ENCODE data around the gene GIPC3. TPM values are rescaled to one million over a fixed set of nuclear protein-coding genes. Genes with fewer than 3 reads are reported as not detected.

GIPC3 gene
- polyA plus RNA-seq, 1 of the 3 experiments (the other 2 are of a cell fraction), result 0.20 TPM

DNA sequence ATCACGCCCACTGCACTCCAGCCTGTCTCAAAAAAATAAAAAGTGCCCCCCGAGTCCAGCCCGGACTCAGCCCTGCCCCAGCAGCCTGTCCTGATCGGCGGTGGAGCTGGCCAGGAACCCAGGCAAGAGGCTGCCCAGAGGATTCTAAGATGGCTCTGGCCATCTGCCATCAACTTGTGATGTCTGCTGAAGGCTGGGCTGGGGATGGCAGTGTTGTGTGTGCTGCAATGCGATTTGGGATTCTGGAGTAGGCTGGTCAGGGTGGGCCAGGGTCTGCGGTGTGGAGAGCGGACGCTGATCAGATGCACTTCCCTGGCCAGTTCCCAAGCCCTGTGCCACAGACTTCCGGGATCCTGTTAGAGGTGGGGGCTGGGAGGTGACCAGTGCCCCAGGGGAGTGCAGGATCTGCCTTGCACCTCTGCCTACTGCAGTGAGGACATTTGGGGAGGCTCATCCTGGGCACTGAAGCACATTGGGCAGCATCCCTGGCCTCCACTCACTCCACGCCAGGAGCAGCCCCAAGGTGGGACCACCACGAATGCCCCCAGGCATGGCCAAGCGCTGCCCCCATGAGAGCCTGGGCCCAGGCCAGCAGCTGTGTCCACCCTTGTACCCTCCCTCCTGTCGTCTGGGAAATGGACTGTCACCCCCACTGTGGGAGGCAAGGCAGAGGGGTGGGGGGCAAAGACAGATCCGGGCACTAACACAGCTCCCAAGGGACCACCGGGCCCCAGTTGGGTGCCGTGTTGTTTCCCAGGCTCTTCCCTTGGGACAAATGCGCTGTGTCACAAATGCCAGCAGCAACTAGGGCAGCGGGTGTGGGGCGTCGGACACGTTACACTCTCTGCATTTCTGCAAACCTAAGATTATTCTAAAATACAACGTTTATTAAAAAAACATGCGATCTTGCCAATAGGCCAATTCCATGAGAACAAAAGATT, 24.8 kb downstream of the GIPC3 start:
- Histone ChIP-seq H4K20me1 (ENCODE audit: insufficient read depth) (no peaks in the 10 kb centered on the region), H3K4me2 (no peak overlapping the region), H3K79me2 (ENCODE audit: insufficient read depth) (no peaks in the 10 kb centered on the region), H3K9me3 (no peaks in the 10 kb centered on the region), H3K4me1 (ENCODE audit: control insufficient read depth in 1 of 2, insufficient read depth in 2 of 2, low read depth in 1 of 2, low read length in 1 of 2) (peaks cover 8 to 14% of the 10 kb centered on the region in 2 experiments; a peak in 1 of 4 replicates), H3K9me2 (no peaks in the 10 kb centered on the region), H3K36me3 (replicated peaks in 1 of 2; ENCODE audit: control insufficient read depth in 1 of 2, insufficient read depth in 2 of 2, low read length in 1 of 2) (peaks cover 0 to 25% of the 10 kb centered on the region in 2 experiments), H2AFZ (ENCODE audit: low read depth) (no peak overlapping the region), H3K9ac (no peak overlapping the region), H3F3A (replicated peaks; ENCODE audit: insufficient read depth) (no peaks in the 10 kb centered on the region), H3K27me3 (ENCODE audit: insufficient read depth) (no peaks in the 10 kb centered on the region), H3K4me3 (ENCODE audit: low read depth in 2 of 2, low read length in 1 of 2) (no peak overlapping the region), H3K27ac (ENCODE audit: low read depth in 2 of 2, low read length in 1 of 2) (no peak overlapping the region)
- POLR2A ChIA-PET, result interaction anchor here (0.7 to 1.2 kb wide), 2 partner anchors 23 to 375 kb away, joined by 4 read pairs; partner anchors contain the start of gene EEF2
- no peak for DNase-seq
- 78% methylated on average over 21 of the region's 24 CpGs for WGBS (ENCODE audit: low lambda C conversion rate)
- CTCF ChIA-PET, result interaction anchor here (0.6 to 2.9 kb wide), 4 partner anchors 8 to 378 kb away, joined by 3 to 23 read pairs (median 8); partner anchors contain the start of gene GIPC3
- TF ChIP-seq YY1 (IDR thresholded peaks at IDR 0.05; ENCODE audit: low read depth) (no peak), GABPA (IDR thresholded peaks at IDR 0.05; ENCODE audit: low read depth) (no peak), EP300 (IDR thresholded peaks at IDR 0.05; ENCODE audit: borderline replicate concordance in 1 of 2, low read depth in 1 of 2, low read length in 1 of 2) (no peak)
- TF ChIP-seq, protein P1, sequence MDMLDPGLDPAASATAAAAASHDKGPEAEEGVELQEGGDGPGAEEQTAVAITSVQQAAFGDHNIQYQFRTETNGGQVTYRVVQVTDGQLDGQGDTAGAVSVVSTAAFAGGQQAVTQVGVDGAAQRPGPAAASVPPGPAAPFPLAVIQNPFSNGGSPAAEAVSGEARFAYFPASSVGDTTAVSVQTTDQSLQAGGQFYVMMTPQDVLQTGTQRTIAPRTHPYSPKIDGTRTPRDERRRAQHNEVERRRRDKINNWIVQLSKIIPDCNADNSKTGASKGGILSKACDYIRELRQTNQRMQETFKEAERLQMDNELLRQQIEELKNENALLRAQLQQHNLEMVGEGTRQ (IDR thresholded peaks at IDR 0.05; ENCODE audit: borderline replicate concordance, low read depth, low read length), result no peak

DNA sequence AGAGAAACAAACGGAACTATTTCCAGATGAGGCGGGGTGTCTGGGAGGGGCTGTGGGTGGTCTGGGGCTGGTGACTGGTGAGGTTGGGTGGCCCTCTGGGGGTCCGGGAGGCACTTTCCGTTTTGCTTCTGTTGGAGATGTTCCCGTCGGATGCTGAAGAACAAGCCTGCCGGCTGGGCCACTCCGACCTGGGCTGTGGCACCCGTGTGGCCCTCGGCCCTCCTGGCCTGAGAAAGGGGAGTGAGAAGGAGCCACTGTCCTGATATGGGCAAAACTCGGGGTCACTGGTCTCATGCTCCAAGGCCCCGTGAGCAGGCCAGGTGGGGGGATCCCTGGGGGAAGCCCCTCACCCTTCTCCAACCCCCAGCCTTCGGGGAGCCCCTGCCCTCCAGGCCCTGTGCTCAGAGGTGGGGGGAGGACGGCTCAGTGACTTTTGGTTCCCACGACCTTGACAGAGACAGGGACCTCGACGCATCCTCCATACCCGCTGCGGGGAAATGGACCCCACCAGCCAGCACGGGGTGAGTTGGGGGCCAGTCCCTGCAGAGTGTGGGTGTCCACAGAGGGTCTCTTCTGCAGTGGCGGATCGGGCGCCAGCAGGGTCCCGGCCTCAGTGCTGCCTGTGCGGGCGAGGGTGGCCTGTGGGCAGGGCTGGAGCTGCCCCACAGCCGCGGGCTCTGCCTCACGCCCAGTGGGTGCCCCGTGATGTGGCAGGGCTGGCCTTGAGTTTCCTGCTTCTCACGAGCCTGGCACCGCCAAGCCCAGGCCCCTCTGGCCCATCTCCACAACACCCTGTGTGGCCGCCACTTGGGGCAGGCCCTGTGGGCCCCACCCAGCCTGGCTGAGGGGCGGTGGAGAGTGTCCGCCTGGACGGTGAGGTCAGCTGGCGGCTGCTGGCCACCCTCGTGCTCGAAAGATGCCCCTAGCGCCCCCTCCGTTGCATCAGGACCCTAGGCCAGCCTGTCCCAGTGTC, 25.8 kb downstream of the GIPC3 start:
- no peaks in the 10 kb centered on the region for H3K79me2 ChIP-seq (ENCODE audit: insufficient read depth)
- no peak overlapping the region for H3K9ac ChIP-seq
- no peak overlapping the region for H2AFZ ChIP-seq (ENCODE audit: low read depth)
- no peaks in the 10 kb centered on the region for H3F3A ChIP-seq (replicated peaks; ENCODE audit: insufficient read depth)
- peaks cover 8 to 11% of the 10 kb centered on the region in 2 experiments; a peak in 1 of 4 replicates for H3K4me1 ChIP-seq (ENCODE audit: control insufficient read depth in 1 of 2, insufficient read depth in 2 of 2, low read depth in 1 of 2, low read length in 1 of 2)
- no peak for TF ChIP-seq FOXM1 (IDR thresholded peaks at IDR 0.05; ENCODE audit: low read depth)
- H3K27ac ChIP-seq (ENCODE audit: low read depth in 2 of 2, low read length in 1 of 2), result no peak overlapping the region
- CTCF ChIA-PET, result interaction anchor here (0.6 to 2.3 kb wide), 3 partner anchors 24 to 377 kb away, joined by 3 to 13 read pairs (median 3); partner anchors contain the start of gene GIPC3
- H3K36me3 ChIP-seq (replicated peaks in 1 of 2; ENCODE audit: control insufficient read depth in 1 of 2, insufficient read depth in 2 of 2, low read length in 1 of 2), result peaks cover 0 to 25% of the 10 kb centered on the region in 2 experiments
- H3K4me3 ChIP-seq (ENCODE audit: low read depth in 2 of 2, low read length in 1 of 2), result no peak overlapping the region
- H3K9me3 ChIP-seq, result no peaks in the 10 kb centered on the region
- no peak for DNase-seq
- 88% methylated on average over 9 of the region's 41 CpGs for WGBS (ENCODE audit: low lambda C conversion rate)
- H4K20me1 ChIP-seq (ENCODE audit: insufficient read depth), result no peaks in the 10 kb centered on the region
- H3K4me2 ChIP-seq, result no peak overlapping the region
- no peaks in the 10 kb centered on the region for H3K9me2 ChIP-seq
- no peaks in the 10 kb centered on the region for H3K27me3 ChIP-seq (ENCODE audit: insufficient read depth)
- POLR2A ChIA-PET, result no interaction called here

Data from SK-N-SH (cell line).